Nephron (organoid): ENCODE results near the gene LGI2.
A peak's percentile ranks its signal among the peaks of the same experiment; 100 is the strongest.
"Not testable (repeated sequence)": the region's sequence is repeated elsewhere in the genome, so short reads cannot be mapped to it uniquely, and the experiment has no call there.

Experiments
- H3K27ac Mint-ChIP-seq, 3 experiments: 2 replicates each; pipeline ENCODE4 v1.8.0; 2020; ENCODE audit warnings: mixed read lengths in 3 of 3, mild to moderate bottlenecking in 2 of 3, moderate library complexity in 1 of 3
- H3K27me3 Mint-ChIP-seq: 2 replicates; pipeline ENCODE4 v1.8.0; 2021; ENCODE audit warnings: low read depth, mild to moderate bottlenecking, moderate library complexity, mixed read lengths
- H3K36me3 Mint-ChIP-seq: 2 replicates; pipeline ENCODE4 v1.8.0; 2020; ENCODE audit warnings: low read depth, mixed read lengths
- H3K4me1 Mint-ChIP-seq: 2 replicates; pipeline ENCODE4 v1.8.0; 2020; ENCODE audit warnings: mixed read lengths
- H3K4me3 Mint-ChIP-seq, 3 experiments: 2 replicates each; pipeline ENCODE4 v1.8.0; 2020; ENCODE audit warnings: mild to moderate bottlenecking in 3 of 3, mixed read lengths in 3 of 3, moderate library complexity in 2 of 3
- H3K9me3 Mint-ChIP-seq: 2 replicates; pipeline ENCODE4 v1.8.0; 2020; ENCODE audit warnings: mixed read lengths
- CTCF ChIP-seq, 3 experiments: fragments of 200-600 bp; sonication (generic); IDR thresholded peaks; one replicate each; pipeline ENCODE4 v1.5.0; 2021; ENCODE audit warnings: antibody characterized with exemption in 3 of 3; ENCODE audit not compliant: unreplicated experiment in 3 of 3

The LGI2 gene

DNA sequence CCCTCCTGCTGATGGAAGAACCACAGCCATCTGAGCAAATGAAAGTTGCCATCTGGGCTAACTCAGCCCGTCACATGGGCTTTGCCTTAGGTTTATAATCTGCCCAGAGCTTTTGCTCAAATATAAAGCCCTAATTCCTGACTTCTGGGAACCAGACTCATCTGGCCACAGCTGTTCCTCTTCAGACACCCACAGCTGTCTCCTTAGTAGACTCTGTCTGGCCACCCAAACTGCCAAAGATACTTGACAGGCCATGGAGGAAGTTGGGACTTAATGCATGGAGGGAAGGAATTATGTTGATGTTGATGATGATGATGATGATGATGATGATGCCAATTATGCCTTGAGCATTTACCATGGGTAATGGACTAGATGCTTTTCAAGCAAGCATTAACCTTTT, 8.0 kb downstream of the LGI2 start:
- H3K4me3 Mint-ChIP-seq, result peak overlapping the region in 1 of 3 experiments; percentile 0
- H3K4me1 Mint-ChIP-seq, result peaks cover 71% of the 10 kb centered on the region
- TF ChIP-seq CTCF (IDR thresholded peaks at IDR 0.05; ENCODE audit: unreplicated experiment in 3 of 3), result no peak
- H3K36me3 Mint-ChIP-seq, result peaks cover 34% of the 10 kb centered on the region
- no peaks in the 10 kb centered on the region for H3K9me3 Mint-ChIP-seq
- H3K27ac Mint-ChIP-seq, result peak overlapping the region; percentile 51 to 76 (median 64)
- no peaks in the 10 kb centered on the region for H3K27me3 Mint-ChIP-seq

DNA sequence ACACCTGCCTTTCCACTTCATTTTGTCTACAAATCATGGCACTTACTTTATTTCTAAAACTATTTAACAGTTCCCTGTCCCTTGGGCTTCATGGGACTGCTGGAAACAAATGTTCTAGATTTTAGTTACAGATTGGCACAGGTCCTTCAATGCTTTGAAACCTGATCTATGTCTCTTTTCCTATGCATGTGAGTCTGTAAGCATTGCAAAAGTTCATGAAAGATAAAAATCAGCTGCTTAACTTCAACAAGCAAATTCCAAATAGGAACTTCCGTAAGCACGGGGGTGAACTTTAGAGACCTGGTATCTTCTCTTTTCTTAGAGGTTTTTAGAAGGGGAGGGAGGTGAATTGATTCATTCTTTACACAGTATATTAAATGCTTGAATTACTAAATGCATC, 9.5 kb downstream of the LGI2 start:
- no peaks in the 10 kb centered on the region for H3K27me3 Mint-ChIP-seq
- no peak for TF ChIP-seq CTCF (IDR thresholded peaks at IDR 0.05; ENCODE audit: unreplicated experiment in 3 of 3)
- H3K4me1 Mint-ChIP-seq, result peaks cover 71% of the 10 kb centered on the region
- peak overlapping the region; percentile 60 to 87 (median 83) for H3K27ac Mint-ChIP-seq
- H3K4me3 Mint-ChIP-seq, result peak overlapping the region in 1 of 3 experiments; percentile 35
- H3K36me3 Mint-ChIP-seq, result peaks cover 34% of the 10 kb centered on the region
- no peaks in the 10 kb centered on the region for H3K9me3 Mint-ChIP-seq

DNA sequence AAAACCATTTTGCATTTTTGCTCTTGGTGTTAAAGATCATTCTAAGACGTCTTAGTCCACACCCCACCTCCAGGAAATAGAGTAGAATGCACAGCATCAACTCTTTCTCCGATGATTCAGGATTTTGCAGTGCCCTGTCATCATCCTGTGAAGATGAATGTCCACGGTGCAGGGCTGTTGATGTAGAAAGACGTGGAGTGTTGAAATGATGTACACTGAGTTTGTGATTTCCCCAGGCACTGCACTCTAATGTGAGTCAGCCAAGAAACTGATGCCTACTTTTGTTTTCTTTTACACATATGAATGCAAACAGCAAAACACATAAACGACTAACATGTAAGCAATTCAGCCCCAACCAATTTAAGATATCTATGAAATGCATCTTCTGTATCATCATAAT, 10.5 kb downstream of the LGI2 start:
- Mint-ChIP-seq H3K4me1 (peaks cover 73% of the 10 kb centered on the region), H3K4me3 (no peak overlapping the region), H3K27me3 (no peaks in the 10 kb centered on the region), H3K36me3 (peaks cover 34% of the 10 kb centered on the region), H3K9me3 (no peaks in the 10 kb centered on the region), H3K27ac (peak overlapping the region in 2 of 3 experiments; percentile 60 to 87)
- TF ChIP-seq CTCF (IDR thresholded peaks at IDR 0.05; ENCODE audit: unreplicated experiment in 3 of 3), result no peak

DNA sequence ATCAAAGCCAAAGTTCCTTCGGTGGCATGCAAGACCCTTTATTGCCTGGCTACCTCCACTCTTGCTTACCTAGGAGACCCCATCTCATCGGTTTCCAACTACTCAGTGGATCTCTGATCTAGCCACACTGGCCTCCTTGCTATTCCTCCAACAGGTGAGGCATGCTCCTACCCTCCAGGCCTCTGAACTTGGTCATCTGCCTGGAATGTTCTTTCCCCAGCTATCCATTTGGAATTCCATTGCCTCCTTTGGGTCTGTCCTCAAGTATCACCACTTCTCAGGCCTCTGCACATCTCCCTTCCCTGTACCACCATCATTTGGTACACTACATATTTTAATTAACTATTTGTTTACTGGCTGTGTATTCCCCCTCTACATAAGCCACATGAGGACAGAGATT, 11.2 kb downstream of the LGI2 start:
- peaks cover 75% of the 10 kb centered on the region for H3K4me1 Mint-ChIP-seq
- H3K27me3 Mint-ChIP-seq, result no peaks in the 10 kb centered on the region
- H3K36me3 Mint-ChIP-seq, result peaks cover 33% of the 10 kb centered on the region
- no peaks in the 10 kb centered on the region for H3K9me3 Mint-ChIP-seq
- no peak for TF ChIP-seq CTCF (IDR thresholded peaks at IDR 0.05; ENCODE audit: unreplicated experiment in 3 of 3)
- no peak overlapping the region for H3K4me3 Mint-ChIP-seq
- no peak overlapping the region for H3K27ac Mint-ChIP-seq

GRCh38 chr4:25015012-25015411, 15.7 kb downstream of the LGI2 start:
- peaks cover 23% of the 10 kb centered on the region for H3K36me3 Mint-ChIP-seq

DNA sequence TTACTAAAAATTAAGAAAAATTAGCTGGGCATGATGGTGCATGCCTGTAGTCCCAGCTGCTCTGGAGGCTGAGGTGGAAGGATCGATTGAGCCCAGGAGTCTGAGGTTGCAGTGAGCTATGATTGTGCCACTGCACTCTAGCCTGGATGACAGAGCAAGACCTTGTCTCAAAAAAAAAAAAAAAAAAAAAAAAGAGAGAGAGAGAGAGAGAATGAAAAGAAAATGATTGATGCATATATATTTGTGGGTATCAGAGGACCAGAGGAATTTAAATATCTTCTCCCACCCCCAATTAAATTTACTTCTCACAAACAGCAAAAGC, 16.1 kb downstream of the LGI2 start:
- H3K4me3 Mint-ChIP-seq, result peak overlapping the region in 2 of 3 experiments; percentile 41 to 60

More at GRCh38 chr4:25015012-25015411, 15.7 kb downstream of the LGI2 start:
- H3K9me3 Mint-ChIP-seq, result no peaks in the 10 kb centered on the region
- no peaks in the 10 kb centered on the region for H3K27me3 Mint-ChIP-seq
- peak overlapping the region; percentile 94 to 95 (median 95) for H3K27ac Mint-ChIP-seq
- no peak for TF ChIP-seq CTCF (IDR thresholded peaks at IDR 0.05; ENCODE audit: unreplicated experiment in 3 of 3)
- peak overlapping the region in 1 of 3 experiments; percentile 60 for H3K4me3 Mint-ChIP-seq
- H3K4me1 Mint-ChIP-seq, result peaks cover 76% of the 10 kb centered on the region

More for the DNA sequence above, 16.1 kb downstream of the LGI2 start:
- peaks cover 20% of the 10 kb centered on the region for H3K36me3 Mint-ChIP-seq
- not testable (repeated sequence) for H3K9me3 Mint-ChIP-seq, H3K27me3 Mint-ChIP-seq
- H3K27ac Mint-ChIP-seq, result peak overlapping the region; percentile 94 to 95 (median 95)
- H3K4me1 Mint-ChIP-seq, result peaks cover 73% of the 10 kb centered on the region
